GM19438 (cell line): Measurements from ENCODE around the gene HOXD9.

Experiments
- ATAC-seq: cut with Tn5 transposase; IDR thresholded peaks from one replicate; pipeline ENCODE4 v1.9.1; 2021; ENCODE audit warnings: low read depth; ENCODE audit not compliant: unreplicated experiment

Gene HOXD9

DNA sequence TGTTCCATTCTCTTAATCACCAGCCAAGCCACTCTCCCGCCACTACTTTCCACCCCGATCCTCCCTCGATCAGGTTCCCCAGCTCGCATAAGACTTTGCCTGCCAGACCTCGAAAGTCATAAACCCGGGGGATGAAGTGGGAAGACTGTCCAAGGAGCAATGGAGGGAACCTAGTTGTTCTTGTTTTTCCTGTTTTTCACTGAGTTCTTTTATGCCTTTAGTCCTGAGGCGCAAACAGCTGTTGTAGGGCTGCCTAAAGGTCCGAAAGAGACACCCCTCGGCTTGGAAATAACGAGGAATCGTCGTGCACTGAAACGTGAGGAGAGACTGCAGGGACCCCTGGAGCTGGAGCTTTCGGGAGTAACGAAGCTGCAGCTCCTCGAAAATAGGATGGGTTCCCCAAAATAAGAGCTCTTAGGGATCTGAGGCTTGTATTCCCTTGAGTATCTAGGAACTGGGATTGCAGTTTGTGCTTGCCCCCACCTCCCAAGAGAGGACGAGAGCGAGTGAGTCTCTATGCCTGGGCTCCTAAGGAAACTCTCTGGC lies 24.6 kb upstream of the HOXD9 start:
- no peak for ATAC-seq

DNA sequence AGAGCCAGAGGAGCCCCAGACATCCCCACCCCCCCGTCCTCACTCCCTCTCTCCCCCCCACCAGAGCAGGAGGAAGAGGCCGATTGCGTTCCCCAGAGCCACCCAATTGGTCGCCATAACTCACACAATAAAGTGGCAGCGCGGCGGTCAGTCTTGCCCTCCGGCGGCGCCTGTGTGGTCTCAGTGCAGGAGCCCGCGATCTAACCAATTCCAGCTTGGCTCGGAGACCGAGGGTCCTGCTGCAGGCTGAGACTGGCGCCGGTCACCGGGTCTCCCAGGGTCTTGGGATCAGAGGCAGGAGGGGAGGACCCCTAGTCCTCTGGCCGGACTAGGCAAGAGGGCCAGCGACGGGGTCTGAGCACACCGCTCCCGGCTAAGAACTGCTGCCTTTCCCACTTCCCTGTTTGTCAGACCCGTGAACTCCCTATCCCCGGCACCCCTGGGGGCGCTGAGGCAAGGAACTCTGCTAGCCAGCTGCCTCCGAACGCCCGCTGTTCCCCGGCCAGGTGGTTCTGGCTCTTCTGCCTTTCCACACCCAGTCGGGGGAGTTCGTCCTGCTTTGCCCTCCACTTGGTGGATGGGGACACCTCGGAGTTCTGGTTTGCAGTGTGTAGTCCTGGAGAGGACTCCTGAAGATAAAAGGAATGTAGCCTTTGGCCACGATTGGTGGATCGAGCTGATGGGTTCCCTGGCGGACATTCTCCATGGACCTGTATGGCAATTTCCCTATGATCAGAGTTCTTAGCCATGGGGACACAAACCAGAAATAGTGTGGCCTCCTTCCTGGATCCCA lies 24.0 kb upstream of the HOXD9 start:
- no peak for ATAC-seq

DNA sequence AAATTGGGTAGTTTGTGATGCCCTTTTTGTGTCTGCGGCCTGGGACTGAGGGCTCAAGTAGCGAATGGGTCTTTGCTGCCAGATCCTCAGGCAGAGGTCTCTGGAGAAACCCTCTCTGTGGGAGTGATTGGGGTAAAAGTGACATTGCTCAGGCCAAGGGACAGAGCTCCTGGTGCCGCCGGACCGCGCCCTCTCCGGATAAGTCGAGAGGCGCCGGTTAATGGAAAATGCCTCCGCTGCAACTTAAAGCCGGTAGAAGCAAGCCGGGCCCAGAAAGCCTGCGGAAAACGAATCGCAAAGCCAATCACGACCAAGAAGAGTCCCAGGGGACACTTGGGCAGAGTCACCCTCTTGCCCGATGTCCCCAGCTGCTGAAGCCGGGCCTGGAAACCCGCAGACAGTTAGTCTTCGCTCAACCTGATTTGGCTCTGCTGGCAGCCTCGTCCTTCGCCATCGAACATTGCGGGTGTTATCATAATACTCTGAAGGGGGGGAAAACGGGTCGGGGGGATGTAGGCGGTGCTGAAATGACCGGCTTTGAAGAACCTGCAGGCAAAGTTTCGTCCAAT lies 23.3 kb upstream of the HOXD9 start:
- no peak for ATAC-seq

DNA sequence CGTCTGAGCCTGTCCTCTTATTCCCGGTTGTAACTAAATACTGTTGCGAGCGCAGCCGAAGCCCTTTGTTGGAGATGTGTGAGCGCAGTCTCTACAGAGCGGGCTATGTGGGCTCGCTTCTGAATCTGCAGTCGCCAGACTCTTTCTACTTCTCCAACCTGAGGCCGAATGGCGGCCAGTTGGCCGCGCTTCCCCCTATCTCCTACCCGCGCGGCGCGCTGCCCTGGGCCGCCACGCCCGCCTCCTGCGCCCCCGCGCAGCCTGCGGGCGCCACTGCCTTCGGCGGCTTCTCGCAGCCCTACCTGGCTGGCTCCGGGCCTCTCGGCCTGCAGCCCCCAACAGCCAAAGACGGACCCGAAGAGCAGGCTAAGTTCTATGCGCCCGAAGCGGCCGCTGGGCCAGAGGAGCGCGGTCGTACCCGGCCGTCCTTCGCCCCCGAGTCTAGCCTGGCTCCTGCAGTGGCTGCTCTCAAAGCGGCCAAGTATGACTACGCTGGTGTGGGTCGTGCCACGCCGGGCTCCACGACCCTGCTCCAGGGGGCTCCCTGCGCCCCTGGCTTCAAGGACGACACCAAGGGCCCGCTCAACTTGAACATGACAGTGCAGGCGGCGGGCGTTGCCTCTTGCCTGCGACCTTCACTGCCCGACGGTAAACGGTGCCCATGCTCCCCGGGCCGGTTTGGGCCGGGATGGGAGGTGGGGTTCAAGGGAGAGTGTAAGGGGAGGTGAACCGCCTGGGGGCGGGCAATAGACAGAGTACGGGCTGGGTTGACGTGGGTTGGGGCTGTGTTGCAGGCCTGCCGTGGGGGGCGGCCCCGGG lies 22.6 kb upstream of the HOXD9 start, which contains the start of gene HOXD12:
Gene HOXD12, plus strand, starts transcription at position 68 of the 819 bp plus-strand sequence. Its CDS starts 7 bp downstream, at position 75.
- ATAC-seq: no peak

DNA sequence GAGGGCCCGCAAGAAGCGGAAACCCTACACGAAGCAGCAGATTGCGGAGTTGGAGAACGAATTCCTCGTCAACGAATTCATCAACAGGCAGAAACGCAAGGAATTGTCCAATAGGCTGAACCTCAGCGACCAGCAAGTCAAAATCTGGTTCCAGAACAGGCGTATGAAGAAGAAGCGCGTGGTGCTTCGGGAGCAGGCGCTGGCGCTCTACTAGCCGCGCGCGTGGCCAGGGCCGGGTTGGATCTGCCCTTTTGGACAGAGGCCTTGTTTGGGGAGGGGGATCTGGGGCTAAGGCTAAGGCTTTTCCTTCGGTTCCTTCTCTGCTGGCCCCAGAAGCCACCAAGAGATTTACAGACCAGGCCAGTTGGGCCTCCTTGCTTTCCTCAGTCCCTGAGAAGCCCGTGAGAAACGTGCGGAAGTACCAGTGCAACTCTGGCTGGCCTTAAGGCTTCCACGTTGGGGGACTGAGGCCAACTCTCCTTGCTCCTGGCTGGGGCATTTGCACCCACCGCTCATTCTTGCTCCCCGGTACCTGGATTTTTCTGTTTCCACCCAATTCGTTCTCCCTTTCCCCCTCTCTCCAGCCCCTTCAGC lies 21.9 kb upstream of the HOXD9 start:
- ATAC-seq: no peak

DNA sequence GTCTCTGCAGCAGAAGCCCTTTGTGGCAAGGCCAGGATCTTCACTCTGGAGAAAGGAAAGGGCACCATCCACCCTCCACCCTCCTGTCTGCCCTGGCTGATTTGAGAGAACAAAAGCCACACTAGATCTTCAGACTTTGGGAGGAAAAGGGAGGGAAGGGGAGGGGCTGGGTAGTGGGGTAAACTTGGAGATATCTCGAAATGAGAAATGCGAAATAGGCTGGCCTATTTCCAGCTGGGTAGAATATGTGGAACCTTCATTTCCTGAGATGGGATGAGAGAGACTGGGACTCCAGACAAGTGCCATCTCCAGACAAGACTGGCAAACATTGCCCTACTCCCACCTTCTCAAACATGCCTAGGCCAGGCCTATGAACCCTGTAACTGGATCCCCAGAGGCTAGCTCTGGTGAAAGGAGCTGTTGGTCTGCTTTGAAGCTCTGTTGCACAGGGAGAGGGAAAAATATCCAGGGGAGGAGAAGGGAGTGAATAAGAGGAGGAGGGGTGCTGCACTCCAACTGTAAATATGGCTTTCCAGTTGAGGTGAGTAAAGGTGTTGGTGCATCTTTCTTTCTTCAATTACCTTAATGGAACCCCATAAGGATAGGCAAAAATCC lies 21.2 kb upstream of the HOXD9 start:
- no peak for ATAC-seq

DNA sequence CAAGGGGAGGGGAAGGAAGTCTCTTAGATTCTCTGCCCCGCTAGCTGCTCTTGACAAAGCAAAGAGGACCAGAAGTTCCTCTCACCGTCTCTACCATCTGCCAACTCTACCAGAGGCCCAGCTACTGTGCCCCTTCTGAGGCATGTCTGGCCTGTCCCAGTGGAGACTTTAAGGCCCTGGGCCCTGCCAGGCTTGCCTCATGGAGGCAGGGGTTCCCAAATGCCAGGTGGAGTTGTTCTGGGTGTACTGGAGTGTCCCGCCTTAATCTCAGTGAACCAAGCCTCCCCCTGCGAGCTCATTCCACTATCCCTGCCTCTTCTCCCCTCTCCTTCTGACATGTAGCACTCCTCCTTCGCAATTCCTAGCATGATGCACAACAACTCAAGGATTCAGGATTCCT lies 20.7 kb upstream of the HOXD9 start:
- no peak for ATAC-seq

DNA sequence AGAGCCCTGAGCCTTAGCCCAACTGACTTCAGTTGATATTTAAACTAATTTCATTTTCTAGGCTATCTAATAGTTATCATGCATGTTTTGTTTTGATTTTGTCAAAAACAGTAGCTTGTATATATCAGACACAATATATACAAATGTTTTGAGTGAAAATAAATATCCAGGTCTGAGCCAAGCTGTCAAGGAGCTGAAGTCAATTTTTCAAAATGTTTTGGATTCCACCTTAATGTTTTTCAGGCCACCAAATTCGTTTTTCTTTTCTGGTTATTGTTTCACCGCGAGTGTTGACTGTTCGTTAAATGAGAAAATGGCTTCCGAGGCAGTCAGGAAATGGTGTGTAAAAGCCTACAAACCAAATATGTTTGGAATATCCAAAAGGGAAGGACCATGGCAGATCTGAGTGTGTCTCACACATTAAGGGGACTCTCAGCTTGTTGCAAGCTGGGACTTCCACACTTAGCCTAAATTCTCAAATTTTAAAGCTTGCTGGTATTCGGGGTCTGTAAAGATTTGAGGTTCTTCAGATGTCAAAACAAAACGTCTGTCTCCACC lies 20.1 kb upstream of the HOXD9 start:
- ATAC-seq: no peak

DNA sequence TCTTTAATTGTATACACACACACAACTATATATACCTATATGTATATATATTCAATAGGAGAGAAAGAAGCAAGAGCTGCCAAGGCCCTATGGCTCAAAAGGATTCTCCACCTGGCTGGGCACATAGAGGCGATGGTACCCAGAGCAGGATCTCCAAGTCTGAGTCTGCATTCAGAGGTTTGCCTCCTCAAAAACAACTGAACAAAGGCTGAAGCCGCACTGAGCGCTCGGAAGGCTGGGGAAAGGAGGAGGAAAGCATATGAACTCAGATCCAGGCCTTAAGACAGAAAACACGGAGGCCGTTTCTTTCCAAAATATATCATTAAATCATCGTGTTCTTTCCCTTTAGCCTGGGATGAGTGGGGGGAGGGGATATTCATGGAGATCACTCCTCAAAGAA lies 19.3 kb upstream of the HOXD9 start:
- no peak for ATAC-seq

DNA sequence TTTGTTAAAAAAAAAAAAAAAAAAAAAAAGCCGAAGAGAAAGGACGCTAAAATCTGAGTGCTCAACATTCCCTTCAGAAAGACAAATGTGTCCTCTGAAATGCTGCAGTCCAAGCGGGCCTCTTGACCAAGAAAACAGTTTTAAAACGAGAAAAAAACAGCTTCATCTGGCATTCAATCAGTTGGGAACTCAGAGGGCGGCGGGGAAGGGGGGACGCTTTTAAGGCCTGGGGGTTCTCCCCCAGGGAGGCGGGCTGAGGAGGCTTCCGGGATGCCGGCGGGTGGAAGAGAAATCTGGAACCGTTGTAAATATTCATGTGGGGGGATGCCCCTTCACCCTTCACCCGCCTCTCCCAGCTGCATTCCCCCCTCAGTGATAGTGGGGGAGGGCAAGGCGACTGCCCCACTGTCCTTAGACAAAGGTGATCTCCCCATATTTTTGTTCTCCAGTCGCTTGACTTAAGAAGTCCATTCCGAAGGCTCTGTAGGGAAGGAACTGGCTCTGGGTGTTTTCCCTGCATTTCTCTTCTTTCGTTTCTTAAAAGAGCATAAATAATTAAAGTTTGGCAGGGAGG lies 18.7 kb upstream of the HOXD9 start:
- no peak for ATAC-seq

DNA sequence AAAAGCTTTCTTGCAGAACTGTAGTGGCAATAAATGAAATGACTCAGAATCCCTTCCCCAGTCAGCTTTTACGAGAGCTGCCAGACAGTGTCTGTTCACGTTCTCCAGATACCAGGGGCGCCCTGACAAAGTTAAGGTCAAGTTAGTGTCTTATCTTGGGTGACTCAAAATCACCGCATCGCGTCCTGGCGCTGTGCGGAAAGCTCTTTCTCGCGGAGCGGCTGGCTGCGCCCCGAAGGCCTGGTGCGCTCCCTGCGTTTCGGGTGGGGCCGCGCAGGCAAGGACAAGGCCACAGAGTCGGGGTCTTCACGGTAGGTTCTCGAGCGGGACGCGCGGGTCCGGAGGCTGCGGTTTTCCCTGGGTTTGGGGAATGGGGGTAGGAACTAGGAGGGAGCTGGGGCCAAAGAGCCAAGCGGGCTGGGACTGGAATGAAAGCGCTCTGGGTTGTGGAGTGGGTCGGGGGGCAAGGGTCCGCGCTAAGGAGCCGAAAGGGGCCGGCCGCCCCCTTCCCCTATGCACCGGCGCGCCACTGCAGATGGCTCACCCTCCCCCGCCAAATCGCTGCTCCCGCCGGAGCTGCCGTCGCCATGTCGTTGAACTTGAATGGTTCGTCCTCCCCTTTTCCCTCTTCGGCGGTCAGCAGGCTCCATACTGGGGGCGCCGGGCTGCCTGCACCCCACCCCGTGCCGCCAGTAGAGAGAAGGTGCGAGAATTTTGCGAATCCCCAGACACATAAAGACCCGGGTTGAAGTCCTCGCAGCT lies 18.0 kb upstream of the HOXD9 start:
- ATAC-seq: no peak

DNA sequence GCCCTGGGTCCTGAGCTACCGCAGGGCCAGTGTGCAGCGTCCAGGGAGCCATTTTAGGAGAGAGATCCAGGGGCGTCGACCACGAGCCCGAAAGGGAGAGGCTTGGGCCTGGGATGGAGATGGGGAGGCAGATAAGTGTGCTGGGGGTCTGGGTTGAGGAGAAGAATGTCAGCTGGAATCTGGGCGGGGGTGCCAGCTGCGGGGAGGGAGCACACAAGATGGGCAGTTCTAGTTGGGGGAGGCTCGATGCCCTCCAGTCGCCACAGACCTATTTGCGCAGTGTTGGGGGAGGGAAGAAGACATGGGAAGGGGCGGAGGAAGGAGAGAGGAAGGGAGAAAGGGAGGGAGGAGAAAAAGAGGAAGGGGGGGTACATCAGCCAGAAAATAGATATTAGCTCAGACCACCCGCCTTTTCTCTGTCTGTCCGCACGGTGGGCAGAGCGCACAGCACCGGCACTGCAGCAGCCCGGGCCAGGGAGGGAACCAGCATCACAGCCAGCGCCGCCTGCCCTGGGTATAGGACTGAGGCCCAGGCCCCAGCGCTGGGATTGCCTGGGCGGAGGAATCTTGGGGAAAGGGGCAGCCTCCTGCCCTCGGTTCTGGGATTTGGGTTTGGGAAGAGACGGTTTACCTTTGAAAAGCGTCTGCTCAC lies 17.3 kb upstream of the HOXD9 start:
- ATAC-seq: no peak

DNA sequence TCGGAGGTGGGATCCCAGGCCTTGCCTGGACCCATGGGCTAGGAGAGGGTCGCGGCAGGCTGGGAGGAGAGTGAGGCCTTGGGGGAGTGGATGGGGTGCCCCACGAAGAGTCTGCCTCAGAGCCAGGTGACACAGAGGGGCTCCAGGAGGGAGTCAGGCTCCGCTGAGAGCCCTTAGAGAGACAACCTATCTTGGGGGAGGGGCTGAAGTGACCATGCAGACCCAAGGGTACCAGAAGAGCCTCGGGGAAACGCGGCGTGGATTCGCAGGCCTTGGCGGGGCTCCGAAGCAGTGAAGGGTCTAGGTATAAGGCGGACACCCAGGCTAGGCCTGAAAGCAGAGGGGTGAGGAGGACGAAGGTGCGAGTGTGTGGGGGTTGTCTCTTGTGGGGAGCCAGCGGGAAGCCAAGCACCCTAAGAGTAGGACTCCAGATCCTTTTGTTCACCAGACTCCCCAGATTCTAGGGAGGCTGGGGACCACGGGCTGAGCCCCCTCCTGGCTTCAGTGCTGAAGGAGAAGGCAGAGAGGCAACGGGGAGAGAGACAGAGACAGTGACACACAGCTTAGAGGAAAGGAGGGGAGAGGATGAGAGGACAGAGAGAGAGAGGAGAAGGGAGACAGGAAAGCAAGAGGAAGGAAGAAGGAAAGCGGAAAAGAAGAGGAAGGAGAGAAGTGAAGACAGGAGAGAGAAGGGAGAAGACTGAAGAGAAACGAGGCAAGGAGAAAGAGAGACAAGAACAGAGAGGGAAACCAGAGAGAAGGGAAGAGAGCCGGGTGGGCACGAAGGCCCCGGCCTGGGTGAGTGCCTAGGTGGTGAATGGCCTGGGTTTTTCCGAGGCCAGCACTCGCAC lies 16.6 kb upstream of the HOXD9 start:
- ATAC-seq: no peak

DNA sequence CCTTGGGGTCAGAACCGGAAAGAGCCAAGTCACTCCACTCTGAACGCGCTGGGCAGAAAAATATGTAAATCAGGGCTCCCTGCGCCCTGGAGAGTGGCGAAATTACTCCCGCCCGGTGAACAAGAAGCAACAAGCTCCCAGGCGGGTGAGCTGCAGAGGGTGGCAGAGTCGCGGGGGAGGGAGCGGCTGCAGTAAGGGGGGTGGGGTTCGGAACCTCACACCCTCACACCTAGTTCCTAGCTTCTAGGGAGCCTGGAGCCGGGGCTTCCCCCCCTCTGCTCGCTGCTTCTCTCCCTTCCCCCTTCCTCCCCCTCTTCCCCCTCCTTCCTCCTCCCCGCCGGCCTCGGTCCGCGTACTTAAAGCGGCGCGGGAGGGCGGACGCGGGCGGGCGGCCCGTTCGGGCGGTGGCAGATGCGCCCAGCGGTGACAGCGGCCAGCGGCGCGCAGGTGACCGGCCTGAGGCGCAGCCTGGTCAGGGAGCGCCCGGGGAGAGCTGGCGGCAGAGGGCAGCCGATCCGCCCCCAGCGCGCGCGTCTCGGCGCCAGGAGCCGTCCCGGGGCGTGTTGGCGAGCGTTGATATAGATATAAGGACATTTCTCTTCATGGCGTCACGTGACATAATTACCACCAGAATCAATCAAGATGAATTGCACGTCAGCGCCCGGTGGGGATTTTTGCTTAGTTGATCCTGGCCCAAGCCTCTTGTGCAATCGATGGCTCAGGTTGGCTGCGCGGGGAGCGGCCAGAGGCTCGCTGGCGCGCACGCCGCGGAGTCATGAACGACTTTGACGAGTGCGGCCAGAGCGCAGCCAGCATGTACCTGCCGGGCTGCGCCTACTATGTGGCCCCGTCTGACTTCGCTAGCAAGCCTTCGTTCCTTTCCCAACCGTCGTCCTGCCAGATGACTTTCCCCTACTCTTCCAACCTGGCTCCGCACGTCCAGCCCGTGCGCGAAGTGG lies 15.7 kb upstream of the HOXD9 start, which contains the start of gene HOXD11:
Gene HOXD11, plus strand, starts transcription at position 700 of the 959 bp plus-strand sequence. Its CDS starts 76 bp downstream, at position 776.
- ATAC-seq: no peak

DNA sequence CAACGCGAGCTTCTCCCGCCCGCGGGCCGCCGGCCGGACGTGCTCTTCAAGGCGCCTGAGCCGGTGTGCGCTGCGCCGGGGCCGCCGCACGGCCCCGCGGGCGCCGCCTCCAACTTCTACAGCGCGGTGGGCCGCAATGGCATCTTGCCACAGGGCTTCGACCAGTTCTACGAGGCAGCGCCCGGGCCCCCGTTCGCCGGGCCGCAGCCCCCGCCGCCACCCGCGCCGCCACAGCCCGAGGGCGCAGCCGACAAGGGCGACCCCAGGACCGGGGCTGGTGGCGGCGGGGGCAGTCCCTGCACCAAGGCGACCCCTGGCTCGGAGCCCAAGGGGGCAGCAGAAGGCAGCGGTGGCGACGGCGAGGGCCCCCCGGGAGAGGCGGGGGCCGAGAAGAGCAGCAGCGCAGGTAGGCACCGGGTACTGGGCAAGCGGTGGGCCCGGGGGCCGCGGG lies 14.8 kb upstream of the HOXD9 start:
- no peak for ATAC-seq

DNA sequence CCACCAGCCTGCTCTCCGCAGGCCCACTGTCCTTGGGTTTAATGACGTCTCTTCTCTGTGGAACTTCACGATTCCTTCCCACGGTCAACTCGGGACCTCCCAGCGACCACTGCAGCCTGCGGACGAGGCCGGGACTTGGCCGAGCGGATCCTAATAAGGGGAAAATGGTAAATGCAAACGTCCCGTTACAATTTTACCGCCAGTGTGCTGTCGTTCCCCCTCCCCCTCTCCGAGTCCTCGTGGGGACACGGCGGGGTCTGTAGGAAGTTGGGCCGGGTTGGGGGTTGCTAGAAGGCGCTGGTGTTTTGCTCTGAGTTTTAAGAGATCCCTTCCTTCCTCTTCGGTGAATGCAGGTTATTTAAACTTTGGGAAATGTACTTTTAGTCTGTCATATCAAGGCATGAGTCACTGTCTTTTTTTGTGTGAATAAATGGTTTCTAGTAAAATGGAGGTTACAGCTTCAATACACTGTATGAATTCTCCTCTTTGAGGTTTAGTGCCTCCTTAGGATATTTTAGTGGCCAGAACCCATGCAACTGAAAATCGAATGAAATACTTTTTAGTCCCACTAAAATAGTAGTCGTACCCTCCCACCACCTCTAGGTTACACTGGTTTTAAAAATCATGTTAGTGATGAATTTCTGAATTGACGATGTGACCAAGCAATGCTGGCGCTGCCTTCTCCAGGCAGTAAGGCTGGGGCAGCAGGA lies 13.2 kb upstream of the HOXD9 start:
- no peak for ATAC-seq
